HG03159 (cell line): Measurements from ENCODE around the gene HOXC13.

ENCODE experiments used
- ATAC-seq: cut with Tn5 transposase; IDR thresholded peaks from one replicate; pipeline ENCODE4 v1.9.1; 2021; ENCODE audit warnings: mild to moderate bottlenecking, moderate library complexity; ENCODE audit not compliant: unreplicated experiment

Gene HOXC13

DNA sequence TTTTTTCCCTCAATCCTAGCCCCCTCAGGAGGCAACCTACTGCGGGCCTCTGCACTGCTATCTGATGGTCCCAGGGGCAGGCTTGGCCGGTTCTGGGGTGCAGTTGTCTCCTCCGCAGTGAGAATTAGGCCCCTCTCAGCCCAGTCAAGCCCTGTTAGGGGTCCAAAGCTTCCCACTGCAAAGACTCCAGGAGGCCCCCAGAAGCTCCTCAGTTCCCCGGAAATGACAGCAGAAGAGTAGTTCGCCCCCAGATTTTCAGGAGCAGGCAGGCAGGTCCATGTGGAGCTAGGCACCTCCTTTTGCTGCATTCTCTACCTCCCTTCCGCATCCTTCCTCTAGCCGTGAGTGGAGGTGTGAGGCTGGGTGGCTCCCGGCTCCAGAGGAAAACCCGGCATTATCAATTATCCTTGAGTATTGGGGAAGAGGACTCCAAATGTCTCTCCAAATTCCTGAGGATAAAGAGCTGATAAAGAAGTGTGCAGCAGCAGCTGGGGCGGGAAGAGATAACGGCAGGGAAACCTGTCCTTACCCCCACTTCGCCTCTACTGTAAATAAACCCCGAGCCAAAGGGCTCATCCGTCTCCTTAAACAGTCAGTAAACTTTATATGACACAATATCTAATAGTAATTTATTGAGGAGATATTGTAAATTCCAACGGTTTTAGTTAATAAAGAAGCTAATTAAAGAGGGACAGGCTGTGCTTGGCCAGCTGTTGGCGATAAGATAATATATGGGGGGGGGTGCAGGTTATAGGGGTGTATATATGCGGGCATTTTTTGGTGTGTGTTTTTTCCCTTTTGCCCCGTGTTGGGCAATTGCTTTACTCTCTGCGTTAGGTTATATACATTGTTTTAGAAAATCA lies 15.4 kb downstream of the HOXC13 start:
- ATAC-seq: no peak

DNA sequence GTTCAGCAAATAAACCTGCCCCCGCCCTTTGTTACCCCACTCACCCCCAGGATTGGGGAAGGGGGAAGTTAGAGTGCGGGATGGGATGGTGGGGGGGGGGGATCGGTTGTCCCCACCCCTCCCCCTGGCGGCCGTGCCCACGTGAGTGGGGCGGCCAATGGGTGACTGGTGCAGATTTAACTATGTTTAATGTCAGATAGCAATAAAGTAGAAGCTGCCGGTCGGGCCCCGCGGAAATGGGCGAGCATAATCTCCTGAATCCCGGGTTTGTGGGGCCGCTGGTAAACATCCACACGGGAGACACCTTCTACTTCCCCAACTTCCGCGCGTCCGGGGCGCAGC lies 16.0 kb downstream of the HOXC13 start, which contains the start of gene HOXC12:
HOXC12 (plus strand) TSS at position 210 of the 342 bp plus-strand sequence; CDS start at position 237, 27 bp downstream.
- no peak for ATAC-seq

DNA sequence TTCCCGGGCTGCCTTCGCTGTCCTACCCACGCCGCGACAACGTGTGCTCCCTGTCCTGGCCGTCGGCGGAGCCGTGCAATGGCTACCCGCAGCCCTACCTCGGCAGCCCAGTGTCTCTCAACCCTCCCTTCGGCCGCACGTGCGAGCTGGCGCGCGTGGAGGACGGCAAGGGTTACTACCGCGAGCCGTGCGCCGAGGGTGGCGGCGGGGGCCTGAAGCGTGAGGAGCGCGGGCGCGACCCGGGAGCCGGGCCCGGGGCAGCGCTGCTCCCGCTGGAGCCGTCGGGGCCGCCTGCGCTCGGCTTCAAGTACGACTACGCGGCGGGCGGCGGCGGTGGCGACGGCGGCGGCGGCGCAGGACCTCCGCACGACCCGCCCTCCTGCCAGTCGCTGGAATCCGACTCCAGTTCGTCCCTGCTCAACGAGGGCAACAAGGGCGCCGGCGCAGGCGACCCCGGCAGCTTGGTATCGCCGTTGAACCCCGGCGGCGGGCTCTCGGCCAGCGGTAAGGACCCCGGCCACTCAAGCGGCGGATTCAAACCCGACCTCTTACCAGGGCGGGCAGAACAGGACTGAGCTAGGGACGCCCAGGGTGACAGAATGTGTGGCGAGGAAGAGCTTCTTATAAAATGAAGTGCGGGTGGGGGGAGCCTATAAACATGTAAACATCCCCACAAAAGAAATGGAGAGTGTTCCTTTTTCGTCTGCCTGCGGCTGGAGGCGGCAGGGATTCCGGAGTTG lies 16.6 kb downstream of the HOXC13 start:
- no peak for ATAC-seq

DNA sequence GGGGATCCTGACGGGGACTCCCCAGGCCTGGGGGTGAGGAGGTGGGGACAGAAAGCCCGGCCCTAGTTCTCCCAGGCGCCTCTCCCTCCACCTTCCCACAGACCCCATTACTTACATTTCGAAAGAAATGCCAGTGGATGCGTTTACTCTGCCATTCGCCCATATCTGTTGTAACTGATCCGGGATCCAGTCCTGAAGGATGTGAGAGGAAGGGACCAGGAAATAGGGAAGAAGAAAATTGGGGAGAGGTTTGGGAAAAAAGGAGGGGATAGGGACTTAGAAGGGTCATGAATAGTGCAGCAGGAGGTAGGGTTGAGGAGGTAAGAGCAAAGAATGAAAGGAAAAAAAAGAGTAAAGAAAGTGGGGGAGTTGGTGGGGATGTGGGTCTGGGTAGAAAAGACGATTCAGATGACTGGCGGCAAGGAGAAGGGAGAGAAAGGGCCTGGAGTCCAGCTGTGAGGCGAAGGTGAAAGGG lies 17.2 kb downstream of the HOXC13 start:
- ATAC-seq: no peak

DNA sequence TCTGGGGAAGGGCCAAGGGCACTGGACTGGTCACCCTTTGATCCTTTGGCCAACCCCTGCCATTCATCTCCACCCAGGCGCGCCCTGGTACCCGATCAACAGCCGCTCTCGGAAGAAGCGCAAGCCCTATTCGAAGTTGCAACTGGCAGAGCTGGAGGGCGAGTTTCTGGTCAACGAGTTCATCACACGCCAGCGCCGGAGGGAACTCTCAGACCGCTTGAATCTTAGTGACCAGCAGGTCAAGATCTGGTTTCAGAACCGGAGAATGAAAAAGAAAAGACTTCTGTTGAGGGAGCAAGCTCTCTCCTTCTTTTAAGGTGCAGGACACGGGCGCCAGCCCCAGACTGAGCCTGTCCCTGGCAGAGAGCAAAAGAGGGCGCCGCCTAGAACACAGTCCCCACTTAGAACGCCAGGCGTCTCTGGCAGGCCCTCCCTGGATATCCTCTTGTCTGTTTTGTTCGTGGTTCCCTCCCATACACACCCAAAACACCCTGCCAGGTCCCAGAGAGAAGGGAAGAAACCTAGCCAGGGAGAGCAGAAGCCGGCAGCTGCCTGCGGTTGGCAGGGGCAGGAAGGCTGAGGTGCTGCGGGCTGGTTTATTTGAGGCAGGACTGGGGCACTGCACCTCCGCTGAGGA lies 17.7 kb downstream of the HOXC13 start:
- no peak for ATAC-seq

DNA sequence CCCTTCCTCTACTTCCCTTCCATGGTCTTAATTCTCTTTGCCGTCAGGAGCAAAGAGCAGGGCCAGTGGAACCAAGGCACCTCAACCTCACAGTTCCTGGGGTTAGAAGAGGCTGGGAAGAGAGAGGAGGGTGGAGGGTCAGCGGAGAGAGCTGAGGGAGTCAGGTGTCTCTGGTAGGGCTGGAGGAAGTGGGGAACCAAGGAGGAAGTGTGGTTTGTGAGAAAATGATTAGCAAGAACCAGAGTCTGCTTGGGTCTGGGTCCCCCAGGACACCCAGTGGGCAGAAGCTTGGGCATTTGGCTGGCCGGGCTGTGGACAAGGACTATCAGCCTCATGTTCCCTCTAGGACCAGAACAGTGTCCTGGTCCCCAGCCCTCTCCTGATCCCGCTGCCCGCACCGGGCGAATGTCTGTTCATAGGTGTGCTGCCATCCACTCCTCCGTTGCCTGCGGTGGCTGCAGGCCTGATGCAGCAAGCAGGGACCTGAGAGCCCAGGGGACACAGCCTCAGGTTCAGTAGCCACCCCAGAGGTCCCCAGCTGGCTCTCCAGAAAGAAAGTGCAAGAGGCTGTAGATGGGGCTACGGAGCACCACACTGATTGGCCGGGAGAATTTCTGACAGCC lies 18.4 kb downstream of the HOXC13 start:
- no peak for ATAC-seq

DNA sequence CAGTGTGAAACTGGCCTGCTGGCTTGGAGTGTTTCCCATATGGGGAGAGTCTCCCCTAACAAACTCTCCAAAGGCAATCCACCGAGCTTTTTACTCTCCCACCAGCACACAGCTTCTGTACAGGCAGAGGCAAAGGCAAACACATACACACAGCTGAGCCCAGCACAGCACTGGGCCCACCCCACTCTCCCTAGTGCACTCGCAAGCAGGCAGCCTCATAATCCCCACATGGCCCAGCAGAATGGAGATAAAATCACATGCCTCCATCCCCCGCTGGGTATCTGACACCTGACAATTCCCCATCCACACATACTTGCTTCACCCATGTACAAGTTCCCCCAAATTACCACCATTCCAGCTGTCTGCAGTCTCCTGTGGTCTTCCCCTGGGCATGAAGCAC lies 19.5 kb downstream of the HOXC13 start:
- ATAC-seq: no peak

DNA sequence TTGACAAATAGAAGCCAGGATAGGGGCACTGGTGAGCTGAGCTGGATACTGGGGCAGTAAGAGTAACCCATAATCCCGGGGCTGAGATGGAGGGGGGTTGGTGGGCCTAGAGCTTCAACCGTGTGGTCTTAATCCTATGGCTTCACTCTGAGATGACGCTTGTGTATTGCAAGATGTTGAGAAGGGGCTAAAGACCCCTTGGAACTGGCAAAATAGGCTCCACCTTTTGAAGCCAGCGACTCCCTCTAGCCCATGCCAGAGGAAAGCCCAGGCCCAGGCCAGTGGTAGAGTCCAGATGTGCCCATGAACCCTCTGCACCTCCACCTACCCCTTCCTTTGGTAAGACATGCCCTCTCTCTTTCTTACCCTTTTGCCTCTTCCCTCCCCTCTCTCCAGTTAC lies 20.7 kb downstream of the HOXC13 start:
- ATAC-seq: no peak

DNA sequence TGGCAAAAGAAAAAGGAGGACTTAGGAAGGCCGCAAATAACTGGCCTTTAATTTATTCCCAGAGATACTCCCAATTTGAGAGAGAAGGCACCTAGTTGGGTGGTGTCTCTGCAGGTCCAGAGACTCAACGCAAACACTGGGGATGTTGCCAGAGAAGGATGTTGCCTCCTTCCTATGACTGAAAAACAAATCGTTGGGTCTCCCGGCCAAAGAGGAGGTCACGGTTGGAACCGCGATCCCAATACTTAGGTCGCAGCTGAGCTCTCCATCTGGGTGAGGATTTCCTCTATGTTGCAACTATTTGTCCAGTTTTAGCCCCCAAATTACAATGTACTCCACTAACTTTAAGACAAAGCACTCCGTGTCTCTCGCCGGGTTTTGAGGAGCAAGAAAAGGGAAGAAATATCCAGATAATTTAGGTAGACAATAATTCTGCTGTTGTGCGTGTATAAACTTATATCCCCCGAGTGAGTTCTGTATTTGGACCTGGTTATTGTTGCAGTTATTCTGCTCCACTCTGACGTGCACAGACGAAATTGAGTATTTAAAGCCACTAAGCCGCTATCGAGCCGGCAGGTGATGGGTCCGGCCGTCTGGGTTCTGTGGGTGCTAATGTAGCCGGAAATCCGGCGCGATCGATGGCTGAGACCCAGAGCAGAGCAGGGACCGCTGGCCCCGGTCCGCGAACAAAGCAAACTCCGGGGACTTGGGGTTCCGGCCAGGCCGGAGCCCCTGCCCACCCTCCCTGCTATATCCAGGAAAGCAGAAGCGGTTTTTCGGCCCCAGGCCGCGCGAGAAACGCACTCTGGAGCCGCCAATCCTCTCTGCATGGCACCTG lies 21.8 kb downstream of the HOXC13 start:
- no peak for ATAC-seq

DNA sequence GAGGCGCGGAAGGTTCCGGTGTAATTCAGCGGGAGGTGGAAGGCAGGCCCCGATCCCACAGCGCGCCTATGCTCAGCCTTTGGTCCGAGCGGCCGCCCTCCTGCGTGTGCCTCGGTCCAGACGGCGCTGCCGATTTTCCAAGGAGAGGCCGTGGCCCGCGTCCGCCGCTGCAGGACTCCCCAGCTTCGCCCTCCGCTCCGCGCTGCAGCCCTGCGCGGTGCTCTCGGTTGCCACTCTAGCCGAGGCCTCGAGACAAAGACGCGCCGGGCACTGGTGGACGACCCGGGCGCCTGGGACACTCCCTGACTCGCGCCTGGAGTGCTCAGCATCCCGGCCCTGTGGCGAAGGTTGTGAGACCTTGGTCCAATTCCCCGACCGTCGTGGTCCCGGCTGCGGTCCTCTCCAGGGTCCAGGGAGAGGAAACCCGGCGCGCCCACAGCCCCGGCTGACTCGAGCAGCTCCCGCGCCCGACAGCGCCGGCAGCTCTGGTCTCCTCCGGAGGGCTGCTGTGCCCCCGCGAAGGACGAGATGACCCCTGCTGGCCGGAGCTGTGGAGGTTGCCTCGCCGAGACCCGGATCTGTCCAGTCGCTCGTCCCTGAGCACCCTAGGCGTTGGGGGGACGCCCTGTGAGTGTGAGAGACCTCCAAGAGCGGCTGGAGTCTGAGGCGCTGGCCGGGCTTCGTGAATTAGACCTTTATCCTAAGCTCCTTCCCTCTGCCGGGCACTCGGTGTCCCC lies 22.6 kb downstream of the HOXC13 start:
- ATAC-seq: no peak

DNA sequence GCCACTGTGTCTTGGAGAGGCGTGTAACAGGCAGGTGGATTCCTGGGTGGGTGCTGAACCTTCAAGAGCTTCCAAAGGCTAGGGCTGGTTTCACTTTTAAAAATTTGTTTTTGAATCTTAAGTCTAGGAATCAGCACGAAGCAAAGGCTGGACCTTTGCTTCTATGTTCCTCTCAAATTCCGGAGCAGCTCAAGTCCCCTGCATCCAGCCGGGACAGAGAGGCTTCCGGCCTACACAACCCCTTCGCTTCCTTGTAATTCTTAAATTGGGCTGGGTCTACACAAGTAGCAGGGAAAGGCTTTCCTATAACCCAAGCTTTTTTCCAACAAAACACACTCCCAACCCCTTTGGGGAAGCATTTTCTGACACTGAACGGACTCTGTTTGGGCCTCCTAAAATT lies 24.4 kb downstream of the HOXC13 start:
- no peak for ATAC-seq

DNA sequence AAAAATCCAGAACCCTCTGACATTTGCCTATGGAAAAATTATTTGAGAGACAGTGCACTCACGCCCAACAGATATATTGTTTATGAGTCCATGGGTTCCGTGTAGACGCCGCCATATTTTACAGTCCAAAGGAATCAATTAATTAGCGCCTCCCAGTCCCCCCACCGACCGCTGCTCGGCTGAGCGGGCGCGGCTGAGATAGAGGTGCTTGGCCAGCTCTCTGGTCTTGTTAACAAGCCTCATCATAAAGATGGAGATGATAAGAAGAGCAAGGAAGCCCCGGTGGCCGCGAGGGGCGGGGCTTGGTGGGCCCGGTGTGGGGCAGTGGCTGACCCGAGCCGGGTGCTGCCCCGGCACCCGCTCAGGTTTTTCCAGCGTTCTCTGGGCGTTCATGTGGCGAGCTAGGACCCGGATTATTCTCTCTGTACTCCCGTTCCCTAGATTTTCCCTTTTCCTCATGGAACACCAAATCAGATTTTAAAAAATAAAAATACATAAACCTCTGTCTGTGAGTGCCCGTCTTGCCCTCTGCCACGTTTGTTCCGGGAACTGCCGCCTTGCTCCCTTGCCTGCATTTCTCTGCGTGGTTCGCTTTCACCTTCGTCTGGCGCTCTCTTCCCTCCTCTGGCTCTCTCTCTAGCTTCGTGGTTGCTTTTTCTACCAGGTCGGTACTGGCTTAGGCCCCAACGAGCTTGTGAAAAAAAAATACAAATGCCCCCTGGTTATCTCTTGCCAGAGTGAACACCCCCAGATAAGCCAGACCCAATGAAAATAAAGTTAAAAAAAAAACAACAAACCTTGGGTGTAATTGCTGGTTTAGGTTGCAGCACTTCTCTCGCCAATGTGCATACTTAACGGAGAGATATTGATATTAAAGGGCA lies 25.0 kb downstream of the HOXC13 start:
- ATAC-seq: no peak

DNA sequence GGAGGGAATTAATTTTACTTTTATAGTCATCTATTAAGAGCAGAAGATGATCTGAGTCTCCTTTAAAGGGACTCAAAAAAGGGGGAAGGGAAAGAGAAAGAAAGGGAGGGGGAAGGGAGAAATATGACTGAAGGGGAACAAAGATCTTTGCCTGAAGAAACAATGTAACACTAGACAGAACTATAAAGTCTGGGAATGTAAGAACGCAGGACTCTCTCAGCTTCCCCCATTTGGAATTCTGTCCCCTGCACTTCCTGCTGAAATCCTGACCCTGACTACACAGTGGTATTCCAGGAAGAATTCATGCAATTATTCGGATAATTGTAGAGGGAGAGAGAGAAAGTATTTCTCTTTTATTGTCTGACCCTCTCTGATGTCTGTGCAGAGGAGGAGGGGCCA lies 25.7 kb downstream of the HOXC13 start:
- no peak for ATAC-seq

DNA sequence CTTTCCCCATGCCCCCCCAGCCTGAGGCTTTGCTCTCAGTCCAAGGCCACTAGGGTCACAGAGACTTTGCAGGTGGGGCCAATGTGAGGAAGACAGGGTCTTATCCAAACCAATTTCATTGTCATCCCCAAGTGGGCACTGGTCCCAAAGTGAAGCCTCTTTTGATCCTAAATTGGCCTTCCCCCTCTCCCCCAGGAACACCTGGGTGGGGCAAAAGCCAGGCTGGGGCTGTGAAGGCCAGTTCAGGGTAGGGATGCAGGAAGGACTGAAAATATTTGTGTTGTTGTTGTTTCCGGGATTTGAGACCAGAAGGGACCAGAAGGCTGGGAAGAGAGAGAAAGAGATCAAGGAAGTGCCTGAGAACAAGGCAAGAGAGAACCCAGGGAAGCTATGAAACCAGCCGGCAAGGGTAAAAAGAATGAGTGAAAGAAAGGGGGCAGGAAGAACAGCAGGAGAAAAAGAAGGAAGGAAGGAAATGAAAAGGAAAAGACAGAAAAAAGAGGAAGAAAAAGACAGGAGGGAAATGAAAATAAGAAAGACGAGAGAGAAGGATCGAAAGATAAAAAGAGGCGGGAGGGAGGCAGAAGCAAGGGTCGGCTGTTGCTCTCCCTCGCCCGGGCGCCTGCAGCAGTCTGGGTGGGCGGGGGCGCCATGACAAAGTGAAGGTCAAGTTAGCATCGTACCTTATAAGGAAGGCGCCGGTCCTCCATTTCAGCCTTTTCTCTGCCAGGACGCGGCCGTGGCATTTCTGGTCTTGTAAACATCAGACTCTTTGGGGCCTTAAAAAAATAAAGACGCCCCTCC lies 26.9 kb downstream of the HOXC13 start:
- no peak for ATAC-seq

DNA sequence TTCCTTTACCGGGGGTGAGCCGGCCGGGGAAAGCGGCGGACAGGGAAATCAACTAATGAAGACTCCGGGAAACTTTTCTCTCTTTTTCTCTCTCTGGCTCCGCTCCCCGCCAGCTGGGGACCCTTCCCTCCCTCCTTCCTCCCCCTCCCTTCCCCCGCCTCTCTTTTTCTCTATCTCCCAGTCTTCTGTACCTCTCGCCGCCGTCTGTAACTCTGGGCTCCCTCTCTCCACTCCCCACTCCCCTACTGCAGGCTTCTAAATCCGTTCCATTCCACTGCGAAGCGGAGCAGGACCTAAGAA lies 27.4 kb downstream of the HOXC13 start:
- no peak for ATAC-seq

DNA sequence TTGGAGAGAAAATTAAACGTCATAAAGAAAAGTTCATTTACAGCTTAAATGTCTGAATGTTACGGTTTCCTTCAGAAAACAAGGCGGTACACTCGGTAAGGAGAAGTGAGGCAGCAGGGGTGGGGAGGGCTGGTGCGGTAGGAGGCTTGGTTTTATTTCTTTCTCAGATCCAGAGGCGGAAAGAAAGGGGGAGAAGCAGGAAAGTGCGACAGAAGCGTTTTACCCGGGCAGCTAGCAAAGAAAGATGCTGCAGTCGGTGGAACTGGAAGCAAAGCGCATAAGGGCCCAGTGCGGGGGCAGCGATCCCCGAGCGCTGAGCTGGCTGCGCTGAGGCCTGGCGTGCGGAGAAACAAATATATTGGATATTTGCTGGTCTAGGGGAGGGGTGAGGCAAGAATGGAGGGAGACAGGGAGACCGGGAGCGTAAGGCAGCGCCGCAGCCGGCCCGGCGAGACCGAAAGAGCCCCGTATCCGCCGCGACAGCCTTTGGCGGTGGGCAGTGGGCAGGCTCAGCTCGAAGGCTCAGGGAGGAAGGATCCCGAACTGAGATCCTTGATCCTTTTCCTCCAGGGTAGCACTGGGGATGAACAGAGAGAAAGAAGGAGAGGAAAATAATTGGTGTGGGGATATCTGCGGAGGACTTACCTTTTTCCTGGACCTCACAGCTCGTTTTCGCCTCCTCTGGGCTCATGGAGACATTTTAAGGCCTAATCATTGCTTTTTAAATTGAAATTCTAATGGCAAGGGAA lies 27.9 kb downstream of the HOXC13 start:
- no peak for ATAC-seq

DNA sequence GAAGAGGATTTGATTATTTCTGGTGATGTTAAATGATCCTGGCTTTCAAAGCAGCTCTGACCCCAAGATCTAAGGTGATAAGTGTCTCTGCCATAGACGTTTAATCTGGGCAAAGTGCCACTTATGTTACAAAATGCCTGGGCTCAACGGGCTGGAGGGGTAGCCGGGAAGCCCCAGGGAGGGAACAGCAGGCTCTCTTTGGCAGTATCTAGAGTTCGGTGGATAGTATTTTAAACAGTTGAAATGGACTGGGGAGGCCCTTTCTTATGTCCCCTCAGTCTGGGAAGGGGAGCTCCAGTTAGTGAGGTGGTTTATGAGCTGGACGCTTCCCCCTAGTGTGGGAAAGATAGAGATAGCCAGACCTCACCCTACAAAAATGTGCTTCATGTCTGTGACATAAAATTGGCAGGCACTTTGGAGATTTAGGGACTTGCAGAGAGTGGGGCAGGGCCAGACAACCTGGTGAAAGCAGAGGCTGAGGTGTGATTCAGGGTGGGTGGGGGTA lies 28.8 kb downstream of the HOXC13 start:
- no peak for ATAC-seq
